Astrocyte (in vitro differentiated cells and primary cell): Measurements from ENCODE around the gene SPOCK1.

Source experiments
- CTCF ChIP-seq: IDR thresholded peaks from 2 replicates; pipeline ENCODE4 v1.5.1; 2011; ENCODE audit warnings: low read depth, mild to moderate bottlenecking, inconsistent platforms, low read length, moderate library complexity; ENCODE audit not compliant: insufficient read depth
- EZH2 ChIP-seq: IDR thresholded peaks from 2 replicates; pipeline ENCODE4 v1.6.1; 2012; ENCODE audit warnings: mild to moderate bottlenecking, low read length, inconsistent platforms; ENCODE audit not compliant: insufficient read depth

GRCh38 chr5:137201876-137202275, 297.2 kb downstream of the SPOCK1 start:
- no peak for TF ChIP-seq CTCF
- TF ChIP-seq EZH2: no peak
